Fibroblast of skin of left quadriceps (primary cell): Measurements from ENCODE around the gene SERINC3.

Experiments
- DNase-seq, 2 experiments: peaks; one replicate each; pipeline ENCODE4 v3.0.0-alpha.2; 2013; ENCODE audit warnings: low read depth in 2 of 2

The SERINC3 gene

DNA sequence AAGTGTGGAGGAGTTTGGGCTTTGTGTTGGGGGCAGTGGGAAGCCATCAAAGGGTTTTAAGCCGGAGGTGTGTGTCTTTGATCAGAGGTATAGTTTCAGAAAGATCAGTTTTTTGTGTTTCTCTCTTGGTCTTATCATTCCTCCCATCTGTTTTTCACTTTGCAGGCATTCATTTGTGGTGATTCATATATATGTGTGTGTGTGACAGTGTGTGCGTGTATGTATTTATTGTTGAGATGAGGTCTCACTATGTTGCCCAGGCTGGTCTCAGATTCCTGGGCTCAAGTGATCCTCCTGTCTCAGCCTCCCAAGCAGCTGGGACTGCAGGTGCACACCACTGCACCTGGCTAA, 11.1 kb upstream of the SERINC3 start:
- DNase-seq = no peak

- no peak for DNase-seq
Measured at GRCh38 chr20:44532259-44532980, 10.6 kb upstream of the SERINC3 start.

GRCh38 chr20:44528309-44528708, 6.4 kb upstream of the SERINC3 start:
- no peak for DNase-seq

GRCh38 chr20:44527716-44528199, 5.9 kb upstream of the SERINC3 start:
- no peak for DNase-seq

- DNase-seq = no peak
Measured at GRCh38 chr20:44526129-44526528, 4.3 kb upstream of the SERINC3 start.

DNA sequence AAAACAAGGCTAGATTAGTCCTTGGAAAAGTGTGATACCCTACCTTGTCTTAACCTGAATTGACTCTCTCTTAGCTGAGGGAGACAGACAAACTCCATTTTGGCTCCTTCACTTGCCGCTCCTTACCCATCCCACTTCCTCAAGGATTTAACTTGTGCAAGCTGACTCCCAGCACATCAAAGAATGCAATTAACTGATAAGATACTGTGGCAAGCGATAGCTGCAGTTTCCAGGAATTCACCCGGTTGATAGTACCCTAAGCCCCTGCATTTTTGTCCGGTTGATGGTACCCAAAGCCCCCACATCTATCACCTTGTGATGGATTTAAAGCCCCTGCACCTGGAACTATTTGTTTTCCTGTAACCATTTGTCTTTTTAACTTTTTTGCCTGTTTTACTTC, 1.9 kb upstream of the SERINC3 start:
- DNase-seq = no peak

DNA sequence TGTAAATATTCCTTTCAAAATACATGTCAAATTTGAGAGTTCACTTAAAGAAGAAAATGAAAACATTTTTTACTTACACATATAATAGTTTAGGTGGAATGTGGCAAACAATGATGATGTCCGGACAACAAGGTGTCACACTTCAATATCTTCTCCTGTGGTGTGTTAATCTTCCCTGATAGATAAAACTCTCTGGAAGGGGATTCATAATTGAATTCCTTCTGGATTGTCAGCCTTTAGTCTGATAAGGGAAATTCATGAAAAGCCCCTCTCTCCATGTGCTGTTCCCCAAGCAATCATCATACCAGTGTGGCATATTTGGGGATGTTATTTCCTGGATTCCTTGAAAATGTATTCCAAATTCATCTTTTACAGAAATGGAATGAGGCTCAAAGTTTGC, 971 bp upstream of the SERINC3 start:
- no peak for DNase-seq

DNA sequence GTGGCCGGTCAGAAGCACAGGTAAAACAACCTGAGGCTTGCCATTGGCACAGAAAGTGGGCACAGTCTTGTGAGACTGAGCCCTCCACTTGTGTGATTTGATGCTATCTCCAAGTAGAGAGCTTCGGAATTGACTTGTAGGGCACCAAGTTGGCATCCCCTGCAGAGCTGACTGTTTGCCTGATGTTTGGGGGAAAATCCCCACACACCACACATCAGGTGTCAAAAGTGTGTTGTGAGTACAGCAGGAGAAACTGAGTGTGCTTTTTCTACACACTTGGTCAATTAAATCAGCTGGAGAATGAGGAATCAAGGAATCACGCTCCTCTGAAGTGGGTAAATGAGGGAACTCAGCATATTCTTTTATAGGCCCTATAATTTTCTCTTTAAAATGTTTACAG, 989 bp downstream of the SERINC3 start:
- no peak for DNase-seq

DNA sequence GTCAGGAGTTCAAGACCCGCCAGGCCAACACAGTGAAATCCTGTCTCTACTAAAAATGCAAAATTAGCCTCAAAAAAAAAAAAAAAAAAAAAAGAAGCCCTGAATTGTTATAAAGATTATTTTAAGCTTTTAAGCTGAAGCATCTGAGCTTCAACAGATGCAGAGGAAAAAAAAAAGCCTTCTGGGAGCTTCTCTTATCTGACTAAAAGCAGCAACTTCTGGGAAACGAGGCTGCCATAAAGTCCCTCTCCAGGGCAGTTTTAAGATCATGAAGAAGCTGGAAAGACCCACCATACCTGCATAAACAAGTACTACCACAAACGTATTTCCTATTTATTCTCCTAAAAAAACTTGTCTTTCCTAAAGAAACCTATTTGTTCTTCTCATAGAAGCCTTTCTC, 3.6 kb downstream of the SERINC3 start:
- DNase-seq = no peak

GRCh38 chr20:44517454-44517853, 4.4 kb downstream of the SERINC3 start:
- DNase-seq = no peak

GRCh38 chr20:44516491-44516890, 5.4 kb downstream of the SERINC3 start:
- no peak for DNase-seq

- no peak for DNase-seq
Measured at GRCh38 chr20:44513871-44514270, 8.0 kb downstream of the SERINC3 start.

GRCh38 chr20:44509762-44510161, 12.1 kb downstream of the SERINC3 start:
- DNase-seq = no peak

DNA sequence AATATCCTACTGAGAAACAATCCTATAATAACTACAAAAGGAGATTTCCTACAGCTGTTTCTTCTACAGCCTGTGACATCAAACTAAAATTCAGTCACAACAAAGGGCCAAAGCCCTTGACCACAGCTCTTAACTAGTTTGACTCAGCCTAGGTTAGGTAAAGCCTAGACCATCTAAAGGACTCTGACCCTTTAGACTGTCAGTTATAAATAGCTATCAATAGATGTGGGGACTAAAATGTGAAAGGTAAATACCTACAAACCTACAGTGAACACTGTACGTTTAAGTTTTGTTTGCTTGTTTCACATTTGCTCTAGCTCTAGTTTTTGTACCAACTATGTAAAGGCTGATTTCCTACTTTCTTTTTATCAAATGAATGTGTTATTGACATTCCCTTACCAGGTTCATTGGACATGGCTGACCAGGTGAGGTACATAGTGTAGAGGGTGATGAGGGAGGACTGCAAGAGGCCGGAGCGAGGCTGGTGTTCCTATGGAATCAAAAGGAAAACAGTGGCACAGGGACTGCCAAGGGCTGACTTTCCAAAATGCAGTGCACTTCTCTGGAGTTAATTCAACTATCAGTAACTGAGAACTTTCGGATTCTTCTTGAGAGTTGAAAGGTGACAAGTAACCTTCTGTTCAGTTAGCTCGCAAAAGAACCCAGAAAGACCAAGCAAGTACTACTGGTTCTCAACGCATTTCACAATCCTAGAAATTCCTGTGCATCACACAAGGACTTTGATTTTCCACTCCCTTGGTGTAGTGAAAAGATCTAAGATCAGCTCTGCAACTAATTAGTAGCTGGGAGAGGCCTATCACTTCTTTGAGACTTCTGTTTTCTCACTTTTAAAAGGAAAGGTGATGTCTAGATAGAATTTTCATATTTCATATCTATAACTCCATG, 17.2 kb downstream of the SERINC3 start:
- no peak for DNase-seq

DNA sequence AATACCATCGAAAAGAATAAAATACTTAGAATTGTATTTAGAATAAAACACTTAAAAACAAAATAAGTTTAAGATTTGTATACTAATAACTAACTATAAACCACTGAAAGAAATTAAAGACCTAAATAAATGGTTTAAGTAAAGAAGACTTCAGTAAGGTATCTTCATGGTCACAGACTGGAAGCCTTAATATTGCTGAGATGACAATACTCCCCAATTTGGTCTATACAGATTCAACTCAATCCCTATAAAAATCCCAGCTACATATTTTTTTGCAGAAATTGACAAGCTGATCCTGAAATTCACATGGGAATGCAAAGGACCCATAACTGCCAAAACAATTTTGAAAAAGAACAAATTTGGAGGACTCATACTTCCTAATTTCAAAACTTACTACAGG, 18.9 kb downstream of the SERINC3 start:
- DNase-seq = no peak

DNA sequence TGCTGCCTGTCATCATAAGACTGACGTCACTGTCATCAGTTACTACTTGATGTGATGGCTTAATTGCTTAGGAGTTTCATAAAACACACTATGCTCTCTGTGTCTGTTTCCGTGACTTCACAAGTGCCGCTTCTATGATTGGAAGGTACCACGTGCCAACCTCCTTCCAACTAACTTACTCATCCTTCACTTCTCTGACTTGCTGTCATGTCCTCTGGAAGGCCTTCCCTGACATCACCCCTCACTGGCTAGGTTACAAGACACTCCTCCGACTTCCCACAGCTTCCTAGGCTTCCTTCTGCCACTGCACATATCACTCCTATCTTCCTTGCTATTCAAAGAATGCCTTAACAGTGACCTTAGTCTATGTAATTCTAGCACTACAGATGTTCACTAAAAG, 20.4 kb downstream of the SERINC3 start:
- no peak for DNase-seq

- DNase-seq = no peak
Measured at GRCh38 chr20:44500221-44500620, 21.6 kb downstream of the SERINC3 start.

- DNase-seq = no peak
Measured at GRCh38 chr20:44497761-44498160, 24.1 kb downstream of the SERINC3 start.

DNA sequence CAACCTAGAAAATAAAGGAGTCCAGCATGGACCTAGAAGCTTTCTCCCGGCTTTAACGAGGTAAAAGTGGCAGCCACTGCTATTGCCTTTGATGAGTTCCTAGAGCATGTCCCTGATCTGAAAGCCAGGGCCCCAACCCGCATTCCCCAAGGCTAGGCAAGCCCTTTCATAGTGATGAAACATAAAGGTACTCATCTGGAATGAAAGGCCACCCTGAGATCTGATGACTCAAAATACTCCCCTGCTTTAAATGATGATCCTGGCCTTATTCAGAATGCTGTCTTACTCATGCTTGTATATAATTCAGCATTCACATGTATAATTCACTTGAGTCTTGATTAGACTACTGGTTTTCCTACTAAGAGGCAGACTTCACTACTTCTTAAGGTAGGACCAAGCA, 24.9 kb downstream of the SERINC3 start:
- peak; percentile 61 to 62 for DNase-seq

GRCh38 chr20:44495802-44496481, 25.9 kb downstream of the SERINC3 start:
- peak; percentile 87 to 88 for DNase-seq

DNA sequence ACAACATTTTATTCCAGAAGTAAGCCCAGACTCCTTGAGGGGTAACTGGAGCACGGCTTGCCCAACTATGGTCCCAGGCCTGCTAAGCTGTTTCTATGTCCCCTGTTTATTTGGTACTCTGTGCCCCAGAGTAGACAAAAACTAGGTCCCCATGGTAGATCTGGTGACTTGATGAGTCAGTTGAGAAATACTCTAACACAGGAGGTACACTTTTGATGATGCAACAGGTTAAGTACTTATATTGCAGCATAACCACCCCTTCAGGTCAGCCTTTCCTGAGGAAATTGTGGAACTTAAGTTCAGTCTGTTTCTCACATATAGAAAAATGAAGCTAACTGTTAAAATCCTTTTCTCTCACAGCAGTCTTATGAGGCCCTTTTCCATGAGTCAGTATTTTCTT, 26.6 kb downstream of the SERINC3 start:
- no peak for DNase-seq

GRCh38 chr20:44494681-44495080, 27.2 kb downstream of the SERINC3 start:
- no peak for DNase-seq

DNA sequence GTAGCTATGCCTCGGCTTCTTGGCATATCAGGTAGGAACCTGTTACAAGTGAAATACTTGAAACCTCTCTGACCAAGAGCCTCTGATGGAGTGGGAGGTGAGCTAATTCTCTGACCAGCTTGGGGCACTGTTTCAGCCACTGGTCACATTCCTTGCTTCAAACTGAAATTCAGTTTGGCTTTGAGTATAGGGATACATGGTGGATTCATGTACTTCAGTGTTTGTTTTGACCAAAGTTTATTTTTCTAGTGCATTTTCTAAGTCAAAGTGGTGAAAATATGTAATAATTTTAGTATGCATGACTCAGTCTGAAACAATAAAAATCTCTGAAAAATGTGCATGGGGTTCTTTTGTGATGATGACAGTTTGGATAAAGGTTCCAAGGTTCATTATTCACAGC, 27.6 kb downstream of the SERINC3 start:
- no peak for DNase-seq
